IPS-20b (cell line): Measurements from ENCODE around the gene LMX1B.

Experiments
- H3K27ac ChIP-seq: one replicate; pipeline ENCODE4 v1.5.1; 2013; ENCODE audit warnings: low read length
- H3K27me3 ChIP-seq: 2 replicates; pipeline ENCODE4 v1.6.1; 2013; ENCODE audit warnings: mild to moderate bottlenecking, low read length, inconsistent platforms; ENCODE audit not compliant: insufficient read depth
- H3K36me3 ChIP-seq: 2 replicates; pipeline ENCODE4 v1.6.1; 2013; ENCODE audit warnings: low read depth, mild to moderate bottlenecking, inconsistent platforms, low read length, moderate library complexity; ENCODE audit not compliant: insufficient read depth
- H3K4me1 ChIP-seq: 2 replicates; pipeline ENCODE4 v1.6.1; 2013; ENCODE audit warnings: mild to moderate bottlenecking, control low read depth, inconsistent platforms, low read length, moderate library complexity; ENCODE audit not compliant: insufficient read depth
- H3K4me3 ChIP-seq: 2 replicates; pipeline ENCODE4 v1.5.1; 2013; ENCODE audit warnings: mild to moderate bottlenecking, low read length, inconsistent platforms
- H3K9ac ChIP-seq: 2 replicates; pipeline ENCODE4 v1.6.1; 2013; ENCODE audit warnings: low read depth, mild to moderate bottlenecking, inconsistent platforms, low read length, moderate library complexity
- H3K9me3 ChIP-seq: 2 replicates; pipeline ENCODE4 v1.6.1; 2013; ENCODE audit warnings: mild to moderate bottlenecking, low read depth, low read length, inconsistent platforms; ENCODE audit not compliant: insufficient read depth

Gene LMX1B

DNA sequence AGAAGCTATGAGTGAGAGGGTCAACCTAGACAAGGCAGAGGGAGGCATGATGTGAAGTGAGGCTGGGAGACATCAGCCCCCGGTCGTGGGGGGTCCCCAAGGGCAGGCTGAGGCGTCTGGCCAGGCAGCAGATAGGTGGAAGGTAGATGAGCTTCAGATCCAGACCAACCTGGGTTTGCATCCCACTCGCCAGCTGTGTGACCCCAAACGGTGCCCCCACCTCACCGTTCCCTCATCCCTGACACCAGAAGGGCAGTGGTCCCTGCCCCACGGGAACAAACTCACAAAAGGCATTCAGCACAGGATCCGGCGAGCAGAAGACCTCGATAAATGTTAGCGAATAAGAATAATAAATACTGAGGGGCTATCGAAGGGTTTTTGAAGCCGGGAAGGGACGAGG is 27.5 kb upstream of the LMX1B start:
- Histone ChIP-seq H3K27ac (no peak overlapping the region), H3K4me1 (peaks cover 3% of the 10 kb centered on the region; the same call in 1 of the 2 replicates), H3K9me3 (no peaks in the 10 kb centered on the region), H3K9ac (no peak overlapping the region), H3K27me3 (no peaks in the 10 kb centered on the region; the same call in 1 of the 2 replicates), H3K4me3 (no peak overlapping the region), H3K36me3 (no peaks in the 10 kb centered on the region)

DNA sequence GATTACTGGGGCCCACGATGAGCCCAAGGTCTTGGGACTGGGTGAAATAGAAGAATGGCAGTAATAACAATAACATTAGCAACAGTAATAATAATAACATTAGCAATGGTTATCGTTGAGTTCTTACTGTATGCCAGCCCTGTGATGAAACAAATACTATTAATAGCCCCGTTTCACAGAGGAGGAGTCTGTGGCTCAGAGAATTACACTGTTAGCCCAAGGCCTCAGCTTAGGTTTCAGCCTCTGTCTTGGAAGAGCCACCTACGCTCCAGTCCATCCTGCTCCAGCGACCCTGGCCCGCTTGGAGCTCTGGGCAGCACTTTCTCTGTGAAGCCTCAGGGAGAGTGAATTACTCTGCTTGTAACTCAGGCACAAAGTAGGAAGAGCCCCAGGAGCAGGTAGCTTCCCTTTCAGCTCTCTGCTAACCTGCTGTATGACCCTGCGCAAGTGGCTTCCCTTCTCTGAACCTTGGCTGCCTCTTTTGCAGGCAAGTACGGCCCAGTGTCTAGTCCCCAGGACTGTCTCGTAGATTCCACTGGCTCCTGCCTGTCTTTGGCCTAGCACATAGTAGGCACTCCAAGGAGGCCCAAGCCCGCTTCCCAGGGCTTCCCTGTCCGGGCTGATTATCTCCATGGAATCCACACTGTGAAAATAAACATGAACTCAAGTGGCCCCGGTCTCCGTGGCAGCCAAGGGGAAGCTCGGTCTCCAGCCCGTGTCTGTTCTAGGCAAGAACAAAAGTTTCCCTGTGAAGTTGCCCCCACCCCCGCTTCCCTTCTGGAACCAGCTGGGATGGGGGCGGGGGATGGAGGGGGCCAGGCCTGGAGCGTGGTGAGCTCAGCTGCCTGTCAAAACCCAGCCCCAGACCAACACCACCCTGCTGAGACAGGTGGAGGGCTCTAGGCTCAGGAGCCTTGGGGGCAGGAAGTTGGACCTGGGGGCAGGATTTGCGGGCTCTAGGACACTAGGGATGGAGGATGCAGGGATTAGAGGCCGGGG is 26.2 kb upstream of the LMX1B start:
- H3K4me1 ChIP-seq = peaks cover 5% of the 10 kb centered on the region; the same call in 1 of the 2 replicates
- H3K4me3 ChIP-seq = no peak overlapping the region
- no peak overlapping the region for H3K9ac ChIP-seq
- no peaks in the 10 kb centered on the region for H3K27me3 ChIP-seq
- H3K9me3 ChIP-seq = no peaks in the 10 kb centered on the region
- no peak overlapping the region for H3K27ac ChIP-seq
- H3K36me3 ChIP-seq = no peaks in the 10 kb centered on the region

DNA sequence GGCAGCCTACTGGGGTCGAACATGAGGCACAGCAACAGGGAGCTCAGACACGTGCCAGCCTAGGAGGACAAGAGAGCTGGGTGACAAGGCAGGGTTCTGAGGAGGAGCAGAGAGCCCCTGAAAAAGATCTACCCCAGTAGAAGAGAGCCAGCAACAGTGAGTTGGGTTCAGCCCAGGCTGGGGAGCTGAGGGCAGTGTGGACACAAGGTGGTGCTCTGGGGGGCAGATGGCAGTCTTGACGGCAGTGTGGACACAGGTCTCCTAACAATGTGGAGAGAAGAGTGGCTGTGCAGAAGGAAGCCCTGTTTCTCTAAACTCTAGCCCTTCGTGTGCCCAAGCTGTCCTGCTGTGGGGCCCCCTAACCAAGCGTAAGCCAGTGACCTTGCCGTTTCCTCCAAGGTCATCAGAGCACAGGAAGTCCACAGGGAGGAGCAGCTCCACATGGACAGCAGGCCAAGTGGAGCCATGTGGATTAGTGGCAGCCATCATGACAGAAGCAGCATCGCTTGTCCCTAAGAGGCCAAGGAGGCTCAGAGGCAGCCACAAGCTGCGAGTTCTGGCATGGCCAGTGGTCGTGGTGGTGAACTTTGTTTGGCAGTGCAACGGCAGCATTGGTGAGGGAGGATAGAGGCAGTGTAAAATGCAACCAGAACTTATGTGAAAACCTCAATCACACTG is 25.1 kb upstream of the LMX1B start:
- Histone ChIP-seq H3K4me3 (no peak overlapping the region), H3K9ac (no peak overlapping the region), H3K9me3 (no peaks in the 10 kb centered on the region), H3K27ac (no peak overlapping the region), H3K27me3 (no peaks in the 10 kb centered on the region), H3K4me1 (peaks cover 8% of the 10 kb centered on the region; the same call in 1 of the 2 replicates), H3K36me3 (no peaks in the 10 kb centered on the region)

DNA sequence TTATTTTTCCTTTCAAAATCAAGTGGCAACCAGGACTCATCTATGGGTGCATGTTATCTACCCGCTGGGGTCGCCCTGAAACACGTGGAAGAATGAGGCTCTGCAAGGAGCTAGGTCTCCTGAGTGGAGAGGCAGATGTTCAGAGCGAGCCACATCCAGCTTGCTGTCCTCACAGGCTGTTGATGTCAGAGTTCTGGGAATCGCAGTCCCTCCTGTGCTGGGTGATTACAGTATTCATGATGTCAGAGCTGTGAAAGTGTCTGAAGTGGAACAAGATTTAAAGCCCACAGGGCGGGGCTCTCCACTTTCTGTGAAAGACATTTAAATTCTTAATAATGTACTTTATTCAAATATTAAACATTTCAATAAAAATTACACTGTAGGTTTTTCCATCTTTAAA is 24.4 kb upstream of the LMX1B start:
- Histone ChIP-seq H3K27me3 (no peaks in the 10 kb centered on the region), H3K36me3 (no peaks in the 10 kb centered on the region), H3K4me3 (no peak overlapping the region), H3K27ac (no peak overlapping the region), H3K9ac (no peak overlapping the region), H3K4me1 (peaks cover 8% of the 10 kb centered on the region; the same call in 1 of the 2 replicates), H3K9me3 (no peaks in the 10 kb centered on the region)

DNA sequence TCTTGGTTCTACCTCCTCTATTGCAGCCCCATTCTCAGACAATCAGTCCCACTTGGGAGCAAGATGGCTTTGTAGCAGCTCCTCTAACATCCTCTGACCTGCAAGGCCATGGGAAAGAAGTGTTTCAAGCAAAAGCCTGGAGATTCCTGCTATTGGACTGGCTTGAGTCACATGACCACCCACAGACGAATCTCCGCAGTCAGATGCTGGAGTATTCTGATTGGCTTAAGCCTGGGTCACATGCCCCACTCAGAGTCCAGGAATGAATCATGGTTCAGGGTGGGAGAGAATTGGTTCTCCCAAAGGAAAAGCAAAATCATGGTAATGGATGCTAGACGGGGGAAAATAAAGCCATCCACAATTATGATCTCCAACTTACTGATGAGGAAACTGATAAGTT is 22.6 kb upstream of the LMX1B start:
- Histone ChIP-seq H3K27me3 (no peaks in the 10 kb centered on the region; the same call in 1 of the 2 replicates), H3K4me3 (no peak overlapping the region), H3K9ac (no peak overlapping the region), H3K36me3 (no peaks in the 10 kb centered on the region), H3K4me1 (peaks cover 8% of the 10 kb centered on the region; the same call in 1 of the 2 replicates), H3K9me3 (no peaks in the 10 kb centered on the region), H3K27ac (no peak overlapping the region)

DNA sequence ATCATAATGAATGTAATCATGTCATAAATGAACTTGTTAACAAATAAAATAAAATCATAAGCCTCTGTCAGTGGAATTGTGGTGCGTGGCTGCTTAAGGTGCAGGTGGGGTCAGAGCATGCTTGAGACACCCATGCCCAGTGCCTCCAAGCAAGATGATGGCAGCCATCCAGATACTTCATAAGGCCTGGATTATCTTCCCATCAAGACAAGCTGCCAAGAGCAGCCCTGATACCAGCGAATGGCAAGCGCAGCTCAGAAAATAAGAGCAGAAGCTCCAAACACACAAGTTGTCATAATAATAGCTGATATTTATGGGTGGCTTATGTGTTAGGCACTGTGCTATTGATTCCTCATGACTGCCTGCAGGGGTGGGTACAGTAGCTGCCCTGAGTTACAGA is 21.8 kb upstream of the LMX1B start:
- Histone ChIP-seq H3K36me3 (no peaks in the 10 kb centered on the region), H3K9me3 (no peaks in the 10 kb centered on the region), H3K4me1 (peaks cover 8% of the 10 kb centered on the region; the same call in 1 of the 2 replicates), H3K4me3 (no peak overlapping the region), H3K27me3 (no peaks in the 10 kb centered on the region; the same call in 1 of the 2 replicates), H3K27ac (no peak overlapping the region), H3K9ac (no peak overlapping the region)

DNA sequence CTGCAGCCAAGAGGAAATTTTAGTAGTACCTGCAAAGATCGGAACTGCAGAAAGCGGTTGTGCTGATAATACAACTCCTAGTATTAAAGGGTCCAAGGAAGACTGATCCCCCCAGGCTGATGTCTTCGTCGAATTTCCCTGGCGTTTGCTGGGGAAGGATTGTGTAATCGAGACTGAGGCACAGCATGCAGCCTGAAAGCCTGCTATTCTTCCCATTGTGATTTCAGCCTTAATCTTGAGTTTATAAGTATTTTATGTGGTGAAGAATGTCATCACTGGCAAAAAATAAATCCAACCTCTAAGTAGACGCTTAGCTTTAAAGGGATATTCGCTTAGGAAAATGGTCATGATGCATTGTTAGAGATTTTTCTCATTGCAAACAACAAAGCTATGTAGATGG is 21.3 kb upstream of the LMX1B start:
- Histone ChIP-seq H3K9me3 (no peaks in the 10 kb centered on the region), H3K27ac (no peak overlapping the region), H3K36me3 (no peaks in the 10 kb centered on the region), H3K4me1 (peaks cover 5% of the 10 kb centered on the region; the same call in 1 of the 2 replicates), H3K9ac (no peak overlapping the region), H3K27me3 (no peaks in the 10 kb centered on the region; the same call in 1 of the 2 replicates), H3K4me3 (no peak overlapping the region)

DNA sequence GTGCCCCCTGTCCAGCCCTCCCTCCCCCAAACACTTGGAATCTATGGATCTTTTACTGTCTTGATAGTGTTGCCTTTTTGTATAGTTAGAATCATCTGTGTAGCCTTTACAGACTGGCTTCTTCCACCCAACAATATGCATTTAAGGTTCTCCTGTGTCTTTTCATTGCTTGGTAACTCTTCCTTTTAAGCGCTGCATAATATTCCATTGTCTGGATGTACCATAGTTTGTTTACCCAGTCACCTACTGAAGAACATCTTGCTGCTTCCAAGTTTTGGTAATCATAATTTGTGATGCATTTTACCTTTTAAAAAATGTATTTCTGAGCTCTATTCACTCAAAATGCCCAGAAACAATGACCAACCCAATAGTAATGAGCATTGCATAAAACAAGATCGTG is 17.7 kb upstream of the LMX1B start:
- Histone ChIP-seq H3K9ac (no peak overlapping the region), H3K9me3 (no peaks in the 10 kb centered on the region), H3K27ac (no peak overlapping the region), H3K27me3 (peaks cover 4% of the 10 kb centered on the region; the same call in 1 of the 2 replicates), H3K36me3 (no peaks in the 10 kb centered on the region), H3K4me1 (peaks cover 5% of the 10 kb centered on the region; the same call in 1 of the 2 replicates), H3K4me3 (no peak overlapping the region)

DNA sequence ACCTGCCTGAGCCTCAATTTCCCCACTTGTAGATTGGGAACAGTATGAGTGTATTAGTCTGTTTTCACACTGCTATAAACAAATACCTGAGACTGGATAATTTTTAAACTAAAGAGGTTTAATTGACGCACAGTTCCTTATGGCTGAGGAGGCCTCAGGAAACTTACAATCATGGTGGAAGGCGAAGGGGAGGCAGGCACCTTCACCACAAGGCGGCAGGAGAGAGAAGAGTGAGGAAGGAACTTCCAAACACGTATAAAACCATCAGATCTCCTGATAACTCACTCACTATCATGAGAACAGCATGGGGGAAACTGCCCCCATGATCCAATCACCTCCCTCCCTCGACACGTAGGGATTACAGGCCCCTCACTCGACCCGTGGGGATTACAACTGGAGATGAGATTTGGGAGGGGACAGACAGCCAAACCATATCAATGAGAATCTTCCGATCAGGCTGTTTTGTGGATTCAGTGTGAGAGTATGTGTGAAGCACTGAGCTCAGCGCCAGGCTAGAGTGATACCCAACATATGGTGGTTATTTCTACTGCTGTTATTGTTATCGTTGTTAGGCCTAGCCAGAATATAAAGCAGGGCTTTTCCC is 14.6 kb upstream of the LMX1B start:
- Histone ChIP-seq H3K36me3 (no peaks in the 10 kb centered on the region), H3K27ac (no peak overlapping the region), H3K9ac (no peak overlapping the region), H3K27me3 (peaks cover 12% of the 10 kb centered on the region), H3K9me3 (no peaks in the 10 kb centered on the region), H3K4me3 (no peak overlapping the region), H3K4me1 (no peaks in the 10 kb centered on the region)

DNA sequence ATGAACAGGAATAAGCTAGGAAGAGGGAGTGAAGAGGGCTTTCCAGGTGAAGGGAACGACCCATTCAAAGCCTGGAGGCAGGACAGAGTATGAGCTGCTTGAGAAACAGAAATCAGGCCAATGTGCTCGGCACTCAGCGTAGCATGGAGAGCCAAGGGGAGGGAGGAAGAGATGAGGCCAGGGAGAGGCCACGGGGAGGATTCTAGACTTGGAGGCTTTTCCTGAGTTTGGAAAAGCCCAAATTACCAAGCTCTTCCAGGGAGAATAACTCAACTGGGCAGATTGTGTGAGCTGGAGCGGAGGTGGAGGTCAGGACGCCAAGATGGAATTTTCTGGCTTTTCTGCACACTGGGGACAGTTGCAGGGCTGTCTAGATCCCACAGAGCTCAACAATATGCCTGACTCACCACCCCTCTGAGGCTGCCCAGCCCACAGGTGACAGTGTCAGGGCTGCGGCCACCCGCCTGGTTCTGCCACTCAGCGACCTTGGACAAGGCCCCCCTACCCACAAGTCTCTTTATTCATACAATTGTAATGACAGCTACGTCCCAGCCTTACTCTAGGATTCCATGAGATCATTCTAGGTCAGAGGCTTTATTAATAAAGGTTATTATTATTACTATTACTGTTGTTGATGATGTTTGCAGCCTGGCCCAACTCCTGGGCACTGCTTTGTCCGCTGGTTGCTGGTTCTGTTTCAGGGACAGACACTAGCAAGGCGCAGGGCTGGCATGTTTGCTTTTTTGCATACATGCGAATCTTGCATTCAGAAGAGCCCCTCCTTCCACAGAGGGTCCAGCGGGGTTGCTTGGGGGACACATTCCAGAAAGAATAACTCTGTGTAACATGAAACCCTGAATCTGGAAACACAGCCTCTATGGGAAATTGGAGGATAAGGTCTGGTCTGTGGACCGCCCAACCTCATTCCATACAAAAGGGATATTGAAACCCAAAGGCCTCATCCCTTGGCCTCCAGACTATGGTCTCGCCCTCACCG is 9.4 kb upstream of the LMX1B start:
- H3K27ac ChIP-seq = no peak overlapping the region
- no peak overlapping the region for H3K9ac ChIP-seq
- no peaks in the 10 kb centered on the region for H3K9me3 ChIP-seq
- no peaks in the 10 kb centered on the region for H3K36me3 ChIP-seq
- H3K4me1 ChIP-seq = no peaks in the 10 kb centered on the region
- H3K4me3 ChIP-seq = no peak overlapping the region
- H3K27me3 ChIP-seq = peaks cover 60% of the 10 kb centered on the region
